Hepatocyte (in vitro differentiated cells): ENCODE results near the gene ZBTB20.

ENCODE experiments used
- EZH2 ChIP-seq: fragments of 200-600 bp; sonication (generic); IDR thresholded peaks from 2 replicates; pipeline ENCODE4 v1.6.1; 2016; ENCODE audit warnings: antibody characterized with exemption, mild to moderate bottlenecking, borderline replicate concordance
- TF ChIP-seq, protein P1 (sequence below): fragments of 200-600 bp; sonication (generic); IDR thresholded peaks from 2 replicates; pipeline ENCODE4 v1.5.1; 2016; ENCODE audit warnings: antibody characterized with exemption, mild to moderate bottlenecking; ENCODE audit not compliant: poor library complexity

DNA sequence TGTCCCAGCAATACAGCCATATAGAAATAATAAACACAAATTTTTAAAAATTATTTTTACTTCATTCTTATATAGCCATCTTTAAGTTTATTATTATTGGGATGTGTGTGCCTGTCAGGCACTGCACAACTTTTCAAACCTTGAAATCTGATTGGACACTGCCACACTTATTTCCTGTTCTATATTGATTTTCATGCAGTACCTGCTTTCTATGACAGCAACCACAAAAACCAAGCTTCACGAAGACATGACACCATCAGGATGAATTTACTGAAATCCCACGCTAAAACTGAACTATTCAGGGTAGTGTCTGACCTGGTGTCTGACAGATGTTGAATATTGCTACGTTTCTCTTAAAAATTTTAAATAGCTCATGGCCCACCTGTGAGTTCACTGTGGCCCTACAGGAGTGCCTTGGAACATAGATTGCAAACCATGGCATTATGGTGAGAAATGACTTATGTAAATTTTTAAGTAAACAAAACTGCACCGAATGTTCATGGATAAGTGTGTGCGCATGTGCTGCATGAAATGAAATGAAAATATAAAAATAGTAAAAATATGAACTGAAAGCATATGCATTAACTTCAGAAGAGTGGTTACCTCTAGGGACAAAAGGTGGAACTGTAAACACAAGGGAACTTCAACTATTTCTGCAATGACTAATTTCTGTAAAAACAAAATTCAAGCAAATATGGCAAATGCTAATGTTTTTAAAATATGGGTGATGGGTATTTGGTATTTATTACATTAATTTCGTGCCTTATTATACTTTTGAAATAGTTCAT lies 152.3 kb downstream of the ZBTB20 start:
- no peak for TF ChIP-seq EZH2
- TF ChIP-seq, protein P1, sequence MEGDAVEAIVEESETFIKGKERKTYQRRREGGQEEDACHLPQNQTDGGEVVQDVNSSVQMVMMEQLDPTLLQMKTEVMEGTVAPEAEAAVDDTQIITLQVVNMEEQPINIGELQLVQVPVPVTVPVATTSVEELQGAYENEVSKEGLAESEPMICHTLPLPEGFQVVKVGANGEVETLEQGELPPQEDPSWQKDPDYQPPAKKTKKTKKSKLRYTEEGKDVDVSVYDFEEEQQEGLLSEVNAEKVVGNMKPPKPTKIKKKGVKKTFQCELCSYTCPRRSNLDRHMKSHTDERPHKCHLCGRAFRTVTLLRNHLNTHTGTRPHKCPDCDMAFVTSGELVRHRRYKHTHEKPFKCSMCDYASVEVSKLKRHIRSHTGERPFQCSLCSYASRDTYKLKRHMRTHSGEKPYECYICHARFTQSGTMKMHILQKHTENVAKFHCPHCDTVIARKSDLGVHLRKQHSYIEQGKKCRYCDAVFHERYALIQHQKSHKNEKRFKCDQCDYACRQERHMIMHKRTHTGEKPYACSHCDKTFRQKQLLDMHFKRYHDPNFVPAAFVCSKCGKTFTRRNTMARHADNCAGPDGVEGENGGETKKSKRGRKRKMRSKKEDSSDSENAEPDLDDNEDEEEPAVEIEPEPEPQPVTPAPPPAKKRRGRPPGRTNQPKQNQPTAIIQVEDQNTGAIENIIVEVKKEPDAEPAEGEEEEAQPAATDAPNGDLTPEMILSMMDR = no peak
